H1 (cell line): ENCODE measurements around the gene ODR4. TPM values are rescaled to one million over a fixed set of nuclear protein-coding genes. Genes with fewer than 3 reads are reported as not detected.

Experiments
- BACH1 ChIP-seq: IDR thresholded peaks from 2 replicates; pipeline ENCODE4 v1.6.1; 2012; ENCODE audit warnings: low read length, improper control_type of control experiment
- CEBPB ChIP-seq: IDR thresholded peaks from 2 replicates; pipeline ENCODE4 v1.6.1; 2012; ENCODE audit warnings: low read depth, low read length
- POLR2A ChIP-seq, 2 experiments: IDR thresholded peaks; 1 replicate in 1 of 2; 2 replicates in 1 of 2; pipeline ENCODE4 v1.6.1; 2011; ENCODE audit warnings: low read depth in 2 of 2, low read length in 2 of 2, mild to moderate bottlenecking in 2 of 2; ENCODE audit errors: control extremely low read depth in 1 of 2
- RXRA ChIP-seq: IDR thresholded peaks from 2 replicates; pipeline ENCODE4 v1.6.1; 2011; ENCODE audit warnings: low read depth, mild to moderate bottlenecking, low read length, moderate library complexity; ENCODE audit not compliant: insufficient read depth
- TAF1 ChIP-seq: IDR thresholded peaks from 2 replicates; pipeline ENCODE4 v1.6.1; 2011; ENCODE audit warnings: mild to moderate bottlenecking, low read depth, low read length
- TBP ChIP-seq: IDR thresholded peaks from 2 replicates; pipeline ENCODE4 v1.6.1; 2011; ENCODE audit warnings: low read depth, low read length, improper control_type of control experiment
- TCF12 ChIP-seq: IDR thresholded peaks from 2 replicates; pipeline ENCODE4 v1.6.1; 2011; ENCODE audit warnings: low read depth, mild to moderate bottlenecking, low read length
- TEAD4 ChIP-seq: IDR thresholded peaks from 2 replicates; pipeline ENCODE4 v1.6.1; 2012; ENCODE audit warnings: low read depth, low read length, inconsistent platforms, mixed read lengths
- polyA plus RNA-seq, 7 experiments: library from polyadenylated mRNA; depleted of rRNA in 3 of 7; stranded (reverse) in 5 of 7; unstranded in 2 of 7; fragments of >200 nt in 5 of 7; fragments of 200-250 nt in 2 of 7; gene quantifications; 1 replicate in 5 of 7; 2 replicates in 1 of 7; 4 replicates in 1 of 7; pipeline versions ENCODE4 v1.2.1 to v1.2.3, GENCODE V29; 2011 to 2013; ENCODE audit warnings: missing spikeins in 2 of 7, mixed read lengths in 2 of 7
- total RNA-seq: library from RNA; stranded (reverse); fragmentation: NEBNext Ultra II Directional; extraction: Animal tissue kit (Norgen Biotek cat#: 25700); gene quantifications from 2 replicates; pipeline ENCODE4 v1.2.1, GENCODE V29; 2021
- TF ChIP-seq, protein P1 (sequence below): fragments of 300-600 bp; sonication (generic); IDR thresholded peaks from 2 replicates; pipeline ENCODE4 v1.7.1; 2012; ENCODE audit warnings: low read length, moderate library complexity, mild to moderate bottlenecking, inconsistent platforms; ENCODE audit not compliant: insufficient replicate concordance
- TF ChIP-seq, protein P2 (sequence below): IDR thresholded peaks from 2 replicates; pipeline ENCODE4 v1.6.1; 2011; ENCODE audit warnings: low read depth, mild to moderate bottlenecking, low read length; ENCODE audit not compliant: insufficient read depth

ODR4 gene
- total and polyA plus RNA-seq, 2 of the 8 experiments (the other 6 are each of a cell fraction or from before 2014, with no cell fraction given): 4.1 to 14.1 TPM

DNA sequence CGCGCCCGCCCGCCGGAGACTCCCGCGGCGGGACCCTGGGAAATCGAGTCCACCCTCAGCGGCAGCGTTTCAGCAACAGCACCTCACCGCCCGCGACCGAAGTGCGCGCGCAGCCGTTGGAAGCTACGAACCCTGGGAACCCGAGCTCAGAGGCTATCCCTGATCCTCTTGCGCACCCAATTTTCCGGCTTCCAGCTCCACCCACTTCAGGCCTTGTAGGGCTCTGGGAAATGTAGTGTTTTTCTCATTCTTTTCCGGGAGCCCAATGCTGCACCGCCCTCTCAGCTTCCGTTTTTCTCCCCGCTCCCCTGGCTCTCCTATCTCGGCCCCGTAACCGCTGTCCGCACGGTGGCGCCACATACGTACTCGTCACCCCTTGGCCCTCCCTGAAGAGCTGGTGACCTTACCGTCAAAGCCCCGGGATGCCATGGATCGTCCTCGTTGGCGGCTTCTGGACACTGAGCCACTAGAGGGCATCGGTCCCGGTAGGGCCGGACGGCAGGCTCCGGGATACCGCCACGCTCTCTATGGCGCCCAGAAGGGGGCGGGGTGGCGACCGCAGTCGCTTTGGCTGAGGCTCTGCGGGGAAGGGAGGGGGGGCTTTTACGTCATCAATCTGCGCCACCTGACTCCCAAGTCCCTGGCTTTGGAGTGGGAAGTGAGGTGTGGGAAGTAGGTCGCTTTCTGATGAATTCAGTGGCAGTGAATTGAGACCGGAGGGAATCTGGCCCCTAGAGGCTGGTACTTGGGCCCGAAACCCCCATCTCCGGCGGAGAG is at the start of gene ODR4, which contains the start of gene TPR (continued):
- TF ChIP-seq, protein P1, sequence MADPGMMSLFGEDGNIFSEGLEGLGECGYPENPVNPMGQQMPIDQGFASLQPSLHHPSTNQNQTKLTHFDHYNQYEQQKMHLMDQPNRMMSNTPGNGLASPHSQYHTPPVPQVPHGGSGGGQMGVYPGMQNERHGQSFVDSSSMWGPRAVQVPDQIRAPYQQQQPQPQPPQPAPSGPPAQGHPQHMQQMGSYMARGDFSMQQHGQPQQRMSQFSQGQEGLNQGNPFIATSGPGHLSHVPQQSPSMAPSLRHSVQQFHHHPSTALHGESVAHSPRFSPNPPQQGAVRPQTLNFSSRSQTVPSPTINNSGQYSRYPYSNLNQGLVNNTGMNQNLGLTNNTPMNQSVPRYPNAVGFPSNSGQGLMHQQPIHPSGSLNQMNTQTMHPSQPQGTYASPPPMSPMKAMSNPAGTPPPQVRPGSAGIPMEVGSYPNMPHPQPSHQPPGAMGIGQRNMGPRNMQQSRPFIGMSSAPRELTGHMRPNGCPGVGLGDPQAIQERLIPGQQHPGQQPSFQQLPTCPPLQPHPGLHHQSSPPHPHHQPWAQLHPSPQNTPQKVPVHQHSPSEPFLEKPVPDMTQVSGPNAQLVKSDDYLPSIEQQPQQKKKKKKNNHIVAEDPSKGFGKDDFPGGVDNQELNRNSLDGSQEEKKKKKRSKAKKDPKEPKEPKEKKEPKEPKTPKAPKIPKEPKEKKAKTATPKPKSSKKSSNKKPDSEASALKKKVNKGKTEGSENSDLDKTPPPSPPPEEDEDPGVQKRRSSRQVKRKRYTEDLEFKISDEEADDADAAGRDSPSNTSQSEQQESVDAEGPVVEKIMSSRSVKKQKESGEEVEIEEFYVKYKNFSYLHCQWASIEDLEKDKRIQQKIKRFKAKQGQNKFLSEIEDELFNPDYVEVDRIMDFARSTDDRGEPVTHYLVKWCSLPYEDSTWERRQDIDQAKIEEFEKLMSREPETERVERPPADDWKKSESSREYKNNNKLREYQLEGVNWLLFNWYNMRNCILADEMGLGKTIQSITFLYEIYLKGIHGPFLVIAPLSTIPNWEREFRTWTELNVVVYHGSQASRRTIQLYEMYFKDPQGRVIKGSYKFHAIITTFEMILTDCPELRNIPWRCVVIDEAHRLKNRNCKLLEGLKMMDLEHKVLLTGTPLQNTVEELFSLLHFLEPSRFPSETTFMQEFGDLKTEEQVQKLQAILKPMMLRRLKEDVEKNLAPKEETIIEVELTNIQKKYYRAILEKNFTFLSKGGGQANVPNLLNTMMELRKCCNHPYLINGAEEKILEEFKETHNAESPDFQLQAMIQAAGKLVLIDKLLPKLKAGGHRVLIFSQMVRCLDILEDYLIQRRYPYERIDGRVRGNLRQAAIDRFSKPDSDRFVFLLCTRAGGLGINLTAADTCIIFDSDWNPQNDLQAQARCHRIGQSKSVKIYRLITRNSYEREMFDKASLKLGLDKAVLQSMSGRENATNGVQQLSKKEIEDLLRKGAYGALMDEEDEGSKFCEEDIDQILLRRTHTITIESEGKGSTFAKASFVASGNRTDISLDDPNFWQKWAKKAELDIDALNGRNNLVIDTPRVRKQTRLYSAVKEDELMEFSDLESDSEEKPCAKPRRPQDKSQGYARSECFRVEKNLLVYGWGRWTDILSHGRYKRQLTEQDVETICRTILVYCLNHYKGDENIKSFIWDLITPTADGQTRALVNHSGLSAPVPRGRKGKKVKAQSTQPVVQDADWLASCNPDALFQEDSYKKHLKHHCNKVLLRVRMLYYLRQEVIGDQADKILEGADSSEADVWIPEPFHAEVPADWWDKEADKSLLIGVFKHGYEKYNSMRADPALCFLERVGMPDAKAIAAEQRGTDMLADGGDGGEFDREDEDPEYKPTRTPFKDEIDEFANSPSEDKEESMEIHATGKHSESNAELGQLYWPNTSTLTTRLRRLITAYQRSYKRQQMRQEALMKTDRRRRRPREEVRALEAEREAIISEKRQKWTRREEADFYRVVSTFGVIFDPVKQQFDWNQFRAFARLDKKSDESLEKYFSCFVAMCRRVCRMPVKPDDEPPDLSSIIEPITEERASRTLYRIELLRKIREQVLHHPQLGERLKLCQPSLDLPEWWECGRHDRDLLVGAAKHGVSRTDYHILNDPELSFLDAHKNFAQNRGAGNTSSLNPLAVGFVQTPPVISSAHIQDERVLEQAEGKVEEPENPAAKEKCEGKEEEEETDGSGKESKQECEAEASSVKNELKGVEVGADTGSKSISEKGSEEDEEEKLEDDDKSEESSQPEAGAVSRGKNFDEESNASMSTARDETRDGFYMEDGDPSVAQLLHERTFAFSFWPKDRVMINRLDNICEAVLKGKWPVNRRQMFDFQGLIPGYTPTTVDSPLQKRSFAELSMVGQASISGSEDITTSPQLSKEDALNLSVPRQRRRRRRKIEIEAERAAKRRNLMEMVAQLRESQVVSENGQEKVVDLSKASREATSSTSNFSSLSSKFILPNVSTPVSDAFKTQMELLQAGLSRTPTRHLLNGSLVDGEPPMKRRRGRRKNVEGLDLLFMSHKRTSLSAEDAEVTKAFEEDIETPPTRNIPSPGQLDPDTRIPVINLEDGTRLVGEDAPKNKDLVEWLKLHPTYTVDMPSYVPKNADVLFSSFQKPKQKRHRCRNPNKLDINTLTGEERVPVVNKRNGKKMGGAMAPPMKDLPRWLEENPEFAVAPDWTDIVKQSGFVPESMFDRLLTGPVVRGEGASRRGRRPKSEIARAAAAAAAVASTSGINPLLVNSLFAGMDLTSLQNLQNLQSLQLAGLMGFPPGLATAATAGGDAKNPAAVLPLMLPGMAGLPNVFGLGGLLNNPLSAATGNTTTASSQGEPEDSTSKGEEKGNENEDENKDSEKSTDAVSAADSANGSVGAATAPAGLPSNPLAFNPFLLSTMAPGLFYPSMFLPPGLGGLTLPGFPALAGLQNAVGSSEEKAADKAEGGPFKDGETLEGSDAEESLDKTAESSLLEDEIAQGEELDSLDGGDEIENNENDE: no peak
- TF ChIP-seq RXRA: no peak
- TF ChIP-seq CEBPB: no peak
- TF ChIP-seq TAF1: peak; percentile 96
- TF ChIP-seq TCF12: no peak
- TF ChIP-seq BACH1: no peak
- no peak for TF ChIP-seq TEAD4
- TF ChIP-seq, protein P2, sequence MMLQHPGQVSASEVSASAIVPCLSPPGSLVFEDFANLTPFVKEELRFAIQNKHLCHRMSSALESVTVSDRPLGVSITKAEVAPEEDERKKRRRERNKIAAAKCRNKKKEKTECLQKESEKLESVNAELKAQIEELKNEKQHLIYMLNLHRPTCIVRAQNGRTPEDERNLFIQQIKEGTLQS: peak; percentile 83; the same call in 1 of the 2 replicates
- TF ChIP-seq TBP: peak; percentile 71; the same call in 1 of the 2 replicates
- TF ChIP-seq POLR2A (IDR thresholded peaks at IDR 0.05; ENCODE audit: control extremely low read depth in 1 of 2, low read depth in 2 of 2, low read length in 2 of 2): peak in 1 of 2 experiments; percentile 77; a peak in 2 of 3 replicates
